OCI-LY7 (cell line): ENCODE data around the gene TEPSIN.

ENCODE experiments used
- CTCF ChIP-seq: fragments of 200-600 bp; sonication (generic); conservative IDR thresholded peaks from 2 replicates; pipeline ENCODE4 v1.5.1; 2014; ENCODE audit warnings: mild to moderate bottlenecking, antibody characterized with exemption, low read length, moderate library complexity, mixed read lengths
- EZH2phosphoT487 ChIP-seq: fragments of 200-600 bp; sonication (generic); IDR thresholded peaks from 2 replicates; pipeline ENCODE4 v1.6.1; 2018; ENCODE audit warnings: low read depth, borderline replicate concordance, mild to moderate bottlenecking, mixed run types, antibody characterized with exemption, low read length, moderate library complexity, mixed read lengths

GRCh38 chr17:81228420-81228819 is 10.4 kb downstream of the TEPSIN start:
- no peak for TF ChIP-seq CTCF
- TF ChIP-seq EZH2phosphoT487 = no peak
